IMR-90 (cell line): ENCODE data around the gene NRCAM. TPM values are rescaled to one million over a fixed set of nuclear protein-coding genes. Genes with fewer than 3 reads are reported as not detected.

Experiments
- ATAC-seq: fragments of 200-7000 bp; cut with Tn5 transposase; 2 replicates; pipeline ENCODE4 v1.9.1; 2020; ENCODE audit warnings: low read depth, mild to moderate bottlenecking, moderate library complexity
- BruUV-seq: library from RNA; stranded (reverse); fragments of 400-500 nt; replicated peaks from 2 replicates; lab custom pipeline; 2021; lab: Mats Ljungman, UMichigan
- CTCF ChIA-PET: fragments of 300-600 bp; formaldehyde crosslinking; extraction: SDS; loops from one replicate; lab custom pipeline; 2021; ENCODE audit warnings: antibody characterized with exemption; lab: Yijun Ruan, JAX
- POLR2A ChIA-PET: fragments of 300-600 bp; sonication (Branson Sonifier 250); formaldehyde crosslinking; loops from one replicate; lab custom pipeline; 2022; ENCODE audit warnings: antibody characterized with exemption; ENCODE audit not compliant: unreplicated experiment; lab: Charles Lee
- DNase-seq: peaks from one replicate; pipeline ENCODE4 v3.0.0; 2013
- H2AFZ ChIP-seq: replicated peaks from 2 replicates; pipeline ENCODE3; 2013; ENCODE audit warnings: low read length, mild to moderate bottlenecking; ENCODE audit not compliant: poor library complexity
- H2AK5ac ChIP-seq: 2 replicates; pipeline ENCODE4 v1.6.1; 2013; ENCODE audit warnings: low read depth, low read length, inconsistent platforms
- H2AK9ac ChIP-seq: replicated peaks from 2 replicates; pipeline ENCODE3; 2013; ENCODE audit warnings: mild to moderate bottlenecking, low read depth, low read length, moderate library complexity; ENCODE audit not compliant: poor library complexity
- H2BK120ac ChIP-seq: 2 replicates; pipeline ENCODE4 v1.6.1; 2013; ENCODE audit warnings: low read depth, low read length, inconsistent platforms
- H2BK15ac ChIP-seq: 3 replicates; pipeline ENCODE4 v1.6.1; 2013; ENCODE audit warnings: low read depth, low read length, inconsistent platforms
- H2BK20ac ChIP-seq: 2 replicates; pipeline ENCODE4 v1.6.1; 2013; ENCODE audit warnings: low read depth, mild to moderate bottlenecking, inconsistent platforms, low read length, moderate library complexity
- H2BK5ac ChIP-seq: 2 replicates; pipeline ENCODE4 v1.6.1; 2013; ENCODE audit warnings: mild to moderate bottlenecking, low read depth, low read length, inconsistent platforms; ENCODE audit not compliant: poor library complexity, severe bottlenecking
- H3K14ac ChIP-seq: replicated peaks from 2 replicates; pipeline ENCODE4 v1.6.1; 2013; ENCODE audit warnings: low read depth, low read length, inconsistent platforms
- H3K18ac ChIP-seq: 2 replicates; pipeline ENCODE4 v1.6.1; 2013; ENCODE audit warnings: low read depth, low read length, control low read depth
- H3K23ac ChIP-seq: 2 replicates; pipeline ENCODE4 v1.6.1; 2013; ENCODE audit warnings: low read depth, low read length, inconsistent platforms
- H3K27ac ChIP-seq: 2 replicates; pipeline ENCODE4 v1.5.1; 2013; ENCODE audit warnings: mild to moderate bottlenecking, control low read depth, low read length; ENCODE audit not compliant: insufficient read depth
- H3K27me3 ChIP-seq: 2 replicates; pipeline ENCODE4 v1.6.1; 2013; ENCODE audit warnings: low read length; ENCODE audit not compliant: control insufficient read depth, insufficient read depth
- H3K36me3 ChIP-seq: 2 replicates; pipeline ENCODE4 v1.6.1; 2013; ENCODE audit warnings: low read length, mixed read lengths; ENCODE audit not compliant: control insufficient read depth, insufficient read depth
- H3K4ac ChIP-seq: 2 replicates; pipeline ENCODE4 v1.6.1; 2013; ENCODE audit warnings: low read depth, low read length, inconsistent platforms
- H3K4me1 ChIP-seq: 2 replicates; pipeline ENCODE4 v1.6.1; 2013; ENCODE audit warnings: low read length, mixed read lengths; ENCODE audit not compliant: control insufficient read depth, insufficient read depth
- H3K4me2 ChIP-seq: 2 replicates; pipeline ENCODE4 v1.6.1; 2013; ENCODE audit warnings: low read depth, mild to moderate bottlenecking, control low read depth, low read length, moderate library complexity
- H3K4me3 ChIP-seq: 2 replicates; pipeline ENCODE4 v1.5.1; 2013; ENCODE audit warnings: low read depth, mild to moderate bottlenecking, control low read depth, low read length, moderate library complexity; ENCODE audit not compliant: insufficient read depth
- H3K56ac ChIP-seq: 2 replicates; pipeline ENCODE4 v1.6.1; 2013; ENCODE audit warnings: low read length, inconsistent platforms; ENCODE audit not compliant: insufficient read depth; ENCODE audit errors: extremely low read depth
- H3K79me1 ChIP-seq, 2 experiments: 2 replicates each; pipeline ENCODE4 v1.6.1; 2013; ENCODE audit warnings: low read length in 2 of 2, inconsistent platforms in 1 of 2, low read depth in 1 of 2
- H3K9ac ChIP-seq: 2 replicates; pipeline ENCODE4 v1.6.1; 2013; ENCODE audit warnings: low read depth, low read length, control low read depth
- H3K9me1 ChIP-seq: 2 replicates; pipeline ENCODE4 v1.6.1; 2013; ENCODE audit warnings: low read length, inconsistent platforms; ENCODE audit not compliant: insufficient read depth
- H3K9me3 ChIP-seq: 2 replicates; pipeline ENCODE4 v1.6.1; 2013; ENCODE audit warnings: low read length; ENCODE audit not compliant: control insufficient read depth, insufficient read depth
- H4K20me1 ChIP-seq: 2 replicates; pipeline ENCODE4 v1.6.1; 2013; ENCODE audit warnings: low read length, inconsistent platforms; ENCODE audit not compliant: insufficient read depth
- H4K5ac ChIP-seq: 2 replicates; pipeline ENCODE4 v1.6.1; 2013; ENCODE audit warnings: mild to moderate bottlenecking, low read depth, low read length, control low read depth
- H4K8ac ChIP-seq, 2 experiments: 2 replicates each; pipeline ENCODE4 v1.6.1; 2013; ENCODE audit warnings: low read depth in 2 of 2, low read length in 2 of 2, control low read depth in 1 of 2, inconsistent platforms in 1 of 2
- H4K91ac ChIP-seq: 2 replicates; pipeline ENCODE4 v1.6.1; 2013; ENCODE audit warnings: low read depth, low read length, inconsistent platforms; ENCODE audit not compliant: insufficient read depth
- CEBPB ChIP-seq: IDR thresholded peaks from 2 replicates; pipeline ENCODE4 v1.6.1; 2012; ENCODE audit warnings: low read depth, low read length, improper control_type of control experiment
- CHD1 ChIP-seq: IDR thresholded peaks from 2 replicates; pipeline ENCODE4 v1.6.1; 2012; ENCODE audit warnings: low read depth, low read length, improper control_type of control experiment
- FOS ChIP-seq: fragments of 150-350 bp; IDR thresholded peaks from 2 replicates; pipeline ENCODE4 v1.6.1; 2016; ENCODE audit warnings: low read depth, low read length
- MAFK ChIP-seq: IDR thresholded peaks from 2 replicates; pipeline ENCODE4 v1.6.1; 2012; ENCODE audit warnings: low read depth, low read length, improper control_type of control experiment
- MAZ ChIP-seq: IDR thresholded peaks from 2 replicates; pipeline ENCODE4 v1.6.1; 2012; ENCODE audit warnings: low read depth, mild to moderate bottlenecking, low read length, improper control_type of control experiment, moderate library complexity, borderline replicate concordance
- POLR2A ChIP-seq: IDR thresholded peaks from 2 replicates; pipeline ENCODE4 v1.6.1; 2012; ENCODE audit warnings: mild to moderate bottlenecking, low read depth, low read length
- RAD21 ChIP-seq: IDR thresholded peaks from 2 replicates; pipeline ENCODE4 v1.6.1; 2012; ENCODE audit warnings: low read length, improper control_type of control experiment
- RCOR1 ChIP-seq: IDR thresholded peaks from 2 replicates; pipeline ENCODE4 v1.6.1; 2012; ENCODE audit warnings: mild to moderate bottlenecking, low read length, improper control_type of control experiment; ENCODE audit not compliant: insufficient replicate concordance
- RFX5 ChIP-seq: IDR thresholded peaks from 2 replicates; pipeline ENCODE4 v1.8.0; 2012; ENCODE audit warnings: low read depth, mild to moderate bottlenecking, low read length, moderate library complexity
- SMC3 ChIP-seq: fragments of 150-350 bp; IDR thresholded peaks from 2 replicates; pipeline ENCODE4 v1.6.1; 2016; ENCODE audit warnings: low read depth, mild to moderate bottlenecking, antibody characterized with exemption, low read length, moderate library complexity
- dilution Hi-C: fragments of 300-500 bp; cut with HindIII; formaldehyde crosslinking; loops from one replicate; pipeline ENCODE4 v1.14.3; 2018; ENCODE audit warnings: low sequenced_read_pairs; ENCODE audit not compliant: unreplicated experiment
- in situ Hi-C: fragments of 300-500 bp; cut with MboI; formaldehyde crosslinking; loops from 3 replicates; pipeline ENCODE4 v1.14.3; 2019; ENCODE audit warnings: low sequenced_read_pairs, inconsistent platforms, mixed read lengths
- intact Hi-C: fragments of 100-400 bp; cut with micrococcal nuclease; formaldehyde crosslinking; loops from 2 replicates; pipeline ENCODE4 v1.10.0; 2022
- polyA plus RNA-seq, 3 experiments: library from polyadenylated mRNA; depleted of rRNA; stranded (reverse); fragments of >200 nt; gene quantifications; 2 replicates each; pipeline ENCODE4 v1.2.3, GENCODE V29; 2012; ENCODE audit warnings: low replicate concordance in 1 of 3
- total RNA-seq: library from RNA; depleted of rRNA; stranded (reverse); fragments of >200 nt; gene quantifications from 2 replicates; pipeline ENCODE4 v1.2.3, GENCODE V29; 2012
- TF ChIP-seq, protein P1 (sequence below): fragments of 150-350 bp; IDR thresholded peaks from 2 replicates; pipeline ENCODE4 v1.6.1; 2016; ENCODE audit warnings: low read depth, mild to moderate bottlenecking, low read length, moderate library complexity, borderline replicate concordance
- TF ChIP-seq, protein P2 (sequence below): fragments of 150-350 bp; IDR thresholded peaks from 2 replicates; pipeline ENCODE4 v1.6.1; 2017; ENCODE audit warnings: mild to moderate bottlenecking, antibody characterized with exemption, low read length, low read depth

The NRCAM gene
- total and polyA plus RNA-seq, 2 of the 4 experiments (the other 2 are of a cell fraction): 0.46 to 1.1 TPM

- Histone ChIP-seq H2AK9ac (no peak overlapping the region), H4K8ac (no peak overlapping the region), H3K79me1 (no peaks in the 10 kb centered on the region), H2AK5ac (no peak overlapping the region), H2BK120ac (no peak overlapping the region), H4K91ac (no peak overlapping the region), H3K4me1 (no peaks in the 10 kb centered on the region), H3K36me3 (no peaks in the 10 kb centered on the region), H2AFZ (no peak overlapping the region), H3K18ac (no peak overlapping the region), H2BK20ac (no peak overlapping the region), H3K14ac (no peak overlapping the region), H4K20me1 (no peaks in the 10 kb centered on the region), H3K23ac (no peak overlapping the region), H3K9ac (no peak overlapping the region), H3K9me3 (no peaks in the 10 kb centered on the region), H2BK5ac (no peak overlapping the region), H4K5ac (no peak overlapping the region), H2BK15ac (no peak overlapping the region), H3K56ac (no peak overlapping the region), H3K27ac (no peak overlapping the region), H3K4me2 (no peak overlapping the region), H3K4ac (no peak overlapping the region), H3K9me1 (no peaks in the 10 kb centered on the region), H3K4me3 (no peak overlapping the region), H3K27me3 (no peaks in the 10 kb centered on the region)
- ChIA-PET POLR2A (no interaction called here), CTCF (no interaction called here)
- TF ChIP-seq CHD1: no peak
- TF ChIP-seq RAD21: no peak
- TF ChIP-seq MAZ: no peak
- TF ChIP-seq, protein P1, sequence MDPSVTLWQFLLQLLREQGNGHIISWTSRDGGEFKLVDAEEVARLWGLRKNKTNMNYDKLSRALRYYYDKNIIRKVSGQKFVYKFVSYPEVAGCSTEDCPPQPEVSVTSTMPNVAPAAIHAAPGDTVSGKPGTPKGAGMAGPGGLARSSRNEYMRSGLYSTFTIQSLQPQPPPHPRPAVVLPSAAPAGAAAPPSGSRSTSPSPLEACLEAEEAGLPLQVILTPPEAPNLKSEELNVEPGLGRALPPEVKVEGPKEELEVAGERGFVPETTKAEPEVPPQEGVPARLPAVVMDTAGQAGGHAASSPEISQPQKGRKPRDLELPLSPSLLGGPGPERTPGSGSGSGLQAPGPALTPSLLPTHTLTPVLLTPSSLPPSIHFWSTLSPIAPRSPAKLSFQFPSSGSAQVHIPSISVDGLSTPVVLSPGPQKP: no peak
- TF ChIP-seq, protein P2, sequence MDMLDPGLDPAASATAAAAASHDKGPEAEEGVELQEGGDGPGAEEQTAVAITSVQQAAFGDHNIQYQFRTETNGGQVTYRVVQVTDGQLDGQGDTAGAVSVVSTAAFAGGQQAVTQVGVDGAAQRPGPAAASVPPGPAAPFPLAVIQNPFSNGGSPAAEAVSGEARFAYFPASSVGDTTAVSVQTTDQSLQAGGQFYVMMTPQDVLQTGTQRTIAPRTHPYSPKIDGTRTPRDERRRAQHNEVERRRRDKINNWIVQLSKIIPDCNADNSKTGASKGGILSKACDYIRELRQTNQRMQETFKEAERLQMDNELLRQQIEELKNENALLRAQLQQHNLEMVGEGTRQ: no peak
- no peak for TF ChIP-seq MAFK
- no peak for TF ChIP-seq POLR2A
- no peak for TF ChIP-seq RFX5
- no peak for TF ChIP-seq SMC3
- no peak for TF ChIP-seq FOS
- no peak for TF ChIP-seq CEBPB
- TF ChIP-seq RCOR1: no peak
- dilution Hi-C loops (no loop called here), intact Hi-C loops (no loop called here), in situ Hi-C loops (no loop called here)
- DNase-seq: no peak
- BruUV-seq: no TSS peak
- ATAC-seq: no peak
Observed at GRCh38 chr7:108380517-108380916, 75.7 kb downstream of the NRCAM start.
